ENCODE data around the gene CEPT1. TPM values are rescaled to one million over a fixed set of nuclear protein-coding genes. Genes with fewer than 3 reads are reported as not detected.

The CEPT1 gene
- total RNA-seq, 1 experiment from 2014 or later = 33.0 TPM

GRCh38 chr1:111204201-111204982, 64.4 kb downstream of the CEPT1 start:
- Histone ChIP-seq H2BK15ac (ENCODE audit: low read depth, low read length) (no peak overlapping the region), H3T11ph (ENCODE audit: low read length) (no peak overlapping the region), H4K5ac (ENCODE audit: insufficient read length, low read depth, low read length) (no peak overlapping the region), H2BK20ac (ENCODE audit: low read depth, low read length, poor library complexity, severe bottlenecking) (no peak overlapping the region), H3K79me1 (ENCODE audit: insufficient read depth, low read depth, low read length, poor library complexity, severe bottlenecking) (no peaks in the 10 kb centered on the region), H2BK120ac (ENCODE audit: low read depth, low read length, poor library complexity, severe bottlenecking) (no peak overlapping the region), H3K4ac (ENCODE audit: low read depth, low read length) (no peak overlapping the region), H3K56ac (ENCODE audit: insufficient read length, low read depth, low read length) (no peak overlapping the region), H3K14ac (ENCODE audit: insufficient read depth, low read length) (peak overlapping the region; percentile 25), H2AK5ac (ENCODE audit: insufficient read length, low read length) (no peak overlapping the region), H3K4me1 (ENCODE audit: insufficient read depth, low read length) (no peaks in the 10 kb centered on the region), H4K8ac (replicated peaks; ENCODE audit: insufficient read length, low read depth, low read length) (no peak overlapping the region), H3K23ac (ENCODE audit: insufficient read length, low read depth, low read length) (no peak overlapping the region), H2AFZ (ENCODE audit: low read length) (no peak overlapping the region), H3K79me2 (ENCODE audit: insufficient read depth, low read length) (no peaks in the 10 kb centered on the region), H3K27ac (ENCODE audit: insufficient read length, low read depth, low read length) (no peak overlapping the region), H3K27me3 (ENCODE audit: insufficient read depth, low read length) (no peaks in the 10 kb centered on the region), H2BK12ac (ENCODE audit: insufficient read length, low read depth, low read length) (no peak overlapping the region), H4K20me1 (ENCODE audit: control insufficient read depth, insufficient read depth, insufficient read length) (no peaks in the 10 kb centered on the region), H4K91ac (ENCODE audit: insufficient read length, low read depth, low read length) (no peak overlapping the region), H3K18ac (ENCODE audit: insufficient read length, low read depth, low read length) (peak overlapping the region; percentile 11), H3K9ac (ENCODE audit: extremely low read depth, insufficient read length, low read length) (no peak overlapping the region), H3K4me2 (ENCODE audit: insufficient read depth, insufficient read length, low read length) (no peak overlapping the region), H3K9me3 (ENCODE audit: control insufficient read depth, low read depth, low read length) (no peaks in the 10 kb centered on the region), H2BK5ac (ENCODE audit: insufficient read length, low read length) (no peak overlapping the region), H3K23me2 (ENCODE audit: insufficient read length, low read depth, low read length, poor library complexity, severe bottlenecking) (no peaks in the 10 kb centered on the region)
- TF ChIP-seq, protein P1, sequence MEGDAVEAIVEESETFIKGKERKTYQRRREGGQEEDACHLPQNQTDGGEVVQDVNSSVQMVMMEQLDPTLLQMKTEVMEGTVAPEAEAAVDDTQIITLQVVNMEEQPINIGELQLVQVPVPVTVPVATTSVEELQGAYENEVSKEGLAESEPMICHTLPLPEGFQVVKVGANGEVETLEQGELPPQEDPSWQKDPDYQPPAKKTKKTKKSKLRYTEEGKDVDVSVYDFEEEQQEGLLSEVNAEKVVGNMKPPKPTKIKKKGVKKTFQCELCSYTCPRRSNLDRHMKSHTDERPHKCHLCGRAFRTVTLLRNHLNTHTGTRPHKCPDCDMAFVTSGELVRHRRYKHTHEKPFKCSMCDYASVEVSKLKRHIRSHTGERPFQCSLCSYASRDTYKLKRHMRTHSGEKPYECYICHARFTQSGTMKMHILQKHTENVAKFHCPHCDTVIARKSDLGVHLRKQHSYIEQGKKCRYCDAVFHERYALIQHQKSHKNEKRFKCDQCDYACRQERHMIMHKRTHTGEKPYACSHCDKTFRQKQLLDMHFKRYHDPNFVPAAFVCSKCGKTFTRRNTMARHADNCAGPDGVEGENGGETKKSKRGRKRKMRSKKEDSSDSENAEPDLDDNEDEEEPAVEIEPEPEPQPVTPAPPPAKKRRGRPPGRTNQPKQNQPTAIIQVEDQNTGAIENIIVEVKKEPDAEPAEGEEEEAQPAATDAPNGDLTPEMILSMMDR (conservative IDR thresholded peaks at IDR 0.05) = no peak
- no peak for DNase-seq
- WGBS (ENCODE audit: extremely low coverage, insufficient read length, low lambda C conversion rate) = no CpG with 5 or more reads among the region's 61 CpGs
- Mint-ChIP-seq H3K27ac (peak overlapping the region in 2 of 3 experiments; percentile 23 to 82; a peak in 2 of 7 replicates), H3K9me3 (peaks cover 0 to 2% of the 10 kb centered on the region in 2 experiments; a peak in 1 of 5 replicates), H3K4me1 (peaks cover 7 to 15% of the 10 kb centered on the region in 2 experiments), H3K27me3 (ENCODE audit: low read depth) (peaks cover 13% of the 10 kb centered on the region), H3K4me3 (peak overlapping the region in 1 of 2 experiments; percentile 69; a peak in 3 of 5 replicates), H3K36me3 (ENCODE audit: insufficient read depth in 1 of 3, low read depth in 3 of 3) (peaks cover 0 to 2% (median 0%) of the 10 kb centered on the region in 3 experiments; a peak in 1 of 7 replicates)

Data from H9 (cell line).